Activated CD8-positive, alpha-beta T cell treated with anti-CD3 and anti-CD28 coated beads for 36 hours (primary cell): ENCODE data around the gene CYP3A4. TPM values are rescaled to one million over a fixed set of nuclear protein-coding genes. Genes with fewer than 3 reads are reported as not detected.

ENCODE experiments used
- ATAC-seq: fragments of 200-7000 bp; cut with Tn5 transposase; one replicate; pipeline ENCODE4 v1.10.0; 2021; ENCODE audit warnings: mild to moderate bottlenecking, moderate library complexity
- CTCF ChIA-PET: fragments of 350-600 bp; sonication (Branson Sonifier 250); formaldehyde crosslinking; loops from one replicate; lab custom pipeline; 2021; ENCODE audit warnings: antibody characterized with exemption; lab: Charles Lee
- POLR2A ChIA-PET: fragments of 350-600 bp; sonication (Branson Sonifier 250); formaldehyde crosslinking; loops from one replicate; lab custom pipeline; 2021; ENCODE audit warnings: antibody characterized with exemption; lab: Charles Lee
- DNase-seq: peaks from one replicate; pipeline ENCODE4 v3.0.0-alpha.2; 2020
- H3K27ac Mint-ChIP-seq: one replicate; pipeline ENCODE4 v1.8.0; 2021; ENCODE audit warnings: mild to moderate bottlenecking, mixed read lengths
- H3K27me3 Mint-ChIP-seq: one replicate; pipeline ENCODE4 v1.8.0; 2021; ENCODE audit warnings: mixed read lengths
- H3K36me3 Mint-ChIP-seq: one replicate; pipeline ENCODE4 v1.8.0; 2021; ENCODE audit warnings: low read depth, mixed read lengths
- H3K4me1 Mint-ChIP-seq: one replicate; pipeline ENCODE4 v1.8.0; 2021; ENCODE audit warnings: low read depth, mixed read lengths
- H3K4me3 Mint-ChIP-seq: one replicate; pipeline ENCODE4 v1.8.0; 2021; ENCODE audit warnings: mild to moderate bottlenecking, moderate library complexity, mixed read lengths
- H3K9me3 Mint-ChIP-seq: one replicate; pipeline ENCODE4 v1.8.0; 2021; ENCODE audit warnings: mixed read lengths
- CTCF ChIP-seq: fragments of 200-600 bp; IDR thresholded peaks from one replicate; pipeline ENCODE4 v1.8.0; 2022; ENCODE audit warnings: antibody characterized with exemption, mild to moderate bottlenecking
- intact Hi-C: fragments of 100-400 bp; cut with micrococcal nuclease; formaldehyde crosslinking; loops from one replicate; pipeline ENCODE4 v1.10.0; 2022
- total RNA-seq, 2 experiments: library from RNA; stranded (reverse); gene quantifications; one replicate each; pipeline ENCODE4 v1.2.3, GENCODE V29; 2021

The CYP3A4 gene
- not detected for total RNA-seq

GRCh38 chr7:99784007-99784406 lies at the start of gene CYP3A4:
TSS of gene CYP3A4 (minus strand) at chr7:99784184. CDS start at chr7:99784081, 103 bp downstream.
- no peaks in the 10 kb centered on the region for H3K9me3 Mint-ChIP-seq
- intact Hi-C loops, result no loop called here
- no peak within 1 kb of the TSS for H3K4me3 Mint-ChIP-seq
- peaks cover 7% of the 10 kb centered on the region for H3K27me3 Mint-ChIP-seq
- no peak within 1 kb of the TSS for H3K27ac Mint-ChIP-seq
- no peak for TF ChIP-seq CTCF
- CTCF ChIA-PET, result no interaction called here
- DNase-seq (no peak), ATAC-seq (no peak)
- H3K36me3 Mint-ChIP-seq, result peaks cover 3% of the 10 kb centered on the region
- POLR2A ChIA-PET, result no interaction called here
- peaks cover 22% of the 10 kb centered on the region for H3K4me1 Mint-ChIP-seq

DNA sequence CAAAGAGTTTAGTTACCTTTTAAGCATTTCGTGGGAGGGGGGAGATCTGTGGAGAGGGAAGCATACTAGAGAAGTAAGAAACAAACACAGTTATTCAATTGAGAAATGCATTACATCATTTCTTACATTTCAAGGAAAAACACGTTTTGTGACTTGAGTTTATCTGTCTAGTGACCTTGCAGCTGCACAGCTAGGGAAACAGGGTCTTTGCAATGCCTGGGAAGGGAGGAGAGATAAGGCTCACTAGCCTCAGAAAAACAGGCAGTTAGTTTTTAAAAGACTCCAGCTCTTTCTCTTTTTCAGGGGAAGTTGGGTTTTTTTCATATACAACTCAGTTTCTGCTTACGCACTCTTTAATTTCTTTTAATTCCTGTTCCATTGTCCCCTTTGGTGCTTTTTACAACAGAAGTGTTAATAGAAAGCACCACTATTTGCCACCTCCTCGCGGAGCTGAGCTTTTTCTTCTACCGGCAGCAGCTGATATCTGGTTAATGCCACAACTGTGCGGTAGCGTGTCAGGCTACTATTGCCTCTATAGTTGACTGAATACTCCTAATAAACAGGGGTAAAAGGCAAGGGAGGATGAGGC lies 49.4 kb upstream of the CYP3A4 start:
- intact Hi-C loops, result loop anchor here (10.0 kb wide), 1 partner anchor 199 kb away; no protein-coding TSS in a partner anchor
- H3K36me3 Mint-ChIP-seq, result no peaks in the 10 kb centered on the region
- no peak for TF ChIP-seq CTCF
- CTCF ChIA-PET, result no interaction called here
- H3K9me3 Mint-ChIP-seq, result no peaks in the 10 kb centered on the region
- H3K4me3 Mint-ChIP-seq, result no peak overlapping the region
- H3K27ac Mint-ChIP-seq, result no peak overlapping the region
- DNase-seq (no peak), ATAC-seq (no peak)
- peaks cover 8% of the 10 kb centered on the region for H3K4me1 Mint-ChIP-seq
- H3K27me3 Mint-ChIP-seq, result no peaks in the 10 kb centered on the region
- POLR2A ChIA-PET, result no interaction called here

DNA sequence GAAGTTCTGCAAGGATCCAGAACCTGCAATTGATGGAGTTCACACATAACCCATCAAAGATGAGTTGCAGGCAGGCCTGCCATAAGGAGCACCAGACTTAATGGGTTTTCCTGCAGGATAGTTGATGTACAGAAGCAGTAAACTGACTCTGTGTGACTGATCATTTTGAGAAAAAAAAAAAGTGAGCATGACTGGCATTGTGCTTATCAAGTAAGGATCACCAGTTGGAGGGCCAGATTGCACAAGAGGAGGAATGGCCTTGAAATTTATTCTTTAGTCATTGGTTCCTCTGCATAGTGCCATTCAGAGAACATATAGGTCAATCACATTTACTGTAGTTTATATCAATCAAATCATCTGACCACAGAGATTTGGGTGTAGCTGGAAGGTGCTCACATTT lies 47.6 kb upstream of the CYP3A4 start:
- POLR2A ChIA-PET, result no interaction called here
- ATAC-seq, result no peak

GRCh38 chr7:99829524-99830160 lies 45.7 kb upstream of the CYP3A4 start:
- intact Hi-C loops, result loop anchor here (10.0 kb wide), 1 partner anchor 195 kb away; no protein-coding TSS in a partner anchor

More for the DNA sequence above, 47.6 kb upstream of the CYP3A4 start:
- Mint-ChIP-seq H3K27me3 (no peaks in the 10 kb centered on the region), H3K4me1 (no peaks in the 10 kb centered on the region), H3K4me3 (no peak overlapping the region), H3K9me3 (no peaks in the 10 kb centered on the region), H3K36me3 (no peaks in the 10 kb centered on the region), H3K27ac (no peak overlapping the region)
- DNase-seq, result no peak
- intact Hi-C loops, result loop anchor here (10.0 kb wide), 1 partner anchor 197 kb away; no protein-coding TSS in a partner anchor
- CTCF ChIA-PET, result no interaction called here
- no peak for TF ChIP-seq CTCF

More at GRCh38 chr7:99829524-99830160, 45.7 kb upstream of the CYP3A4 start:
- POLR2A ChIA-PET, result interaction anchor here (1.6 kb wide), 1 partner anchor 14 kb away, joined by 4 read pairs; no protein-coding TSS in a partner anchor
- no peak overlapping the region for H3K27ac Mint-ChIP-seq
- CTCF ChIA-PET, result no interaction called here
- no peak for DNase-seq
- no peak overlapping the region for H3K4me3 Mint-ChIP-seq
- no peaks in the 10 kb centered on the region for H3K9me3 Mint-ChIP-seq
- no peak for TF ChIP-seq CTCF
- H3K36me3 Mint-ChIP-seq, result no peaks in the 10 kb centered on the region
- H3K27me3 Mint-ChIP-seq, result no peaks in the 10 kb centered on the region
- H3K4me1 Mint-ChIP-seq, result no peaks in the 10 kb centered on the region
- ATAC-seq, result no peak
